Measurements from ENCODE around the gene SBF2.
A peak's percentile ranks its signal among the peaks of the same experiment; 100 is the strongest.

SBF2 gene

DNA sequence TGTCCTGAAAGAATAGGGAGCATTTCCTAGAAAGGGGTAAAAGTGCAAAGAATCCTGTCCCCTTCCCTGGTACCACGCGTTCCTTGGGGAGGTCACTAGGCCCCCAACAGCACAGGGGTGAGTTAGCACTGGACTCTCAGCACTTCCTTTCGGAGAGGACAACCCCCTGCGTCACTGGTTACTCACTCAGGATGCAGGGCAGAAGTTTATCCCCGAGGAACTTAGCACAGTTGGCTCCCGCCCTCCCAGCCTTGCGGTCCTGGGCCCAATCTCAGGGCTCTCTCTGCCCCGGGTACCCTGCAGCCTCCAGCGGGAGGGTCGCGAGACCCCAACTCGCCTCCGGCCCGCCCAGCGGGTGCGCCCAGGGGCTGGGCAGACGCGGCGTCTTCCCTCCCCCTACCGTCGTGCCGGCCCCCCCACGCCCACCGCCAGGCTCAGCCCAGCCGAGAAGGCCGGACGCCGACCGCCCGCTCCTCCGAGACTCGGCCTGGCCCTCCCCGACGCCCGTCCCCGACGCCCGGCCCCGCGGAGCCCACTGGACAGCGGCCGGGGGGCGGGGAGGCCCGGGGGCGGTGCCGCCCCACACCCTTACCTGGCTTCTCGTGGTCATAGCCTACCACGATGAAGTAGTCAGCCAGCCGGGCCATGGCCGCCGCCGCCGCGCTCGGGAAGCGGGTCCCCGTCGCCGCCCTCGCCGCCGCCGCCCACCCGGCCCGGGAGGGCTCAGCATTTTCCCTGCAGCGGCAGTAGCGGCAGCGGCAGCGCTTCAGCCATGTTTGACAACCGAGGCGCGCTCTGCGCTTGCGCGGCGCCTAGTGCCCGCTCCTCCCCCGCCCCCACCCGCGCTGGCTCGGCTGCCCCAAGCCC, at the start of gene SBF2:
SBF2 (minus strand) TSS at position 797 of the 867 bp plus-strand sequence; CDS start at position 647, 150 bp downstream.
- peak; percentile 72 for DNase-seq

GRCh38 chr11:10338287-10338686, 44.3 kb upstream of the SBF2 start:
- no peak for DNase-seq

DNA sequence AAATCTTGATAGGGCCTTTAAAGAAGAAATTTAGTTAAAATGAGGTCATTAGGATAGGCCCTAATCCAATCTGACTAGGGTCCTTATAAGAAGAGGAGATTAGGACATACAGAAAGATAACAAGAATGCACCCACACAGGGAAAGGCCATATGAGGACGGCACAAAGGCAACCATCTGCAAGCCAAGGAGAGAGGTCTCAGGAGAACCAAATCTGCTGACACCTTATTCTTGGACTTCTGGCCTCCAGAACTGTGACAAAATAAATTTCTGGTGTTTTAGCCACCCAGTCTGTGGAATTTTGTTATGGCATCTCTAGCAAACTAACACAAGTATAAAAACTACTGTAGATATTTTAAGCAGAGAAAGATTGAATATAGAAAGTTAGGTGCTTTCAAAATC, 39.5 kb upstream of the SBF2 start:
- no peak for DNase-seq

- no peak for DNase-seq
Measured at GRCh38 chr11:10331548-10332289, 37.7 kb upstream of the SBF2 start.

- peak; percentile 59 for DNase-seq
Measured at GRCh38 chr11:10329935-10330334, 35.9 kb upstream of the SBF2 start.

- no peak for DNase-seq
Measured at GRCh38 chr11:10329356-10329755, 35.3 kb upstream of the SBF2 start.

DNA sequence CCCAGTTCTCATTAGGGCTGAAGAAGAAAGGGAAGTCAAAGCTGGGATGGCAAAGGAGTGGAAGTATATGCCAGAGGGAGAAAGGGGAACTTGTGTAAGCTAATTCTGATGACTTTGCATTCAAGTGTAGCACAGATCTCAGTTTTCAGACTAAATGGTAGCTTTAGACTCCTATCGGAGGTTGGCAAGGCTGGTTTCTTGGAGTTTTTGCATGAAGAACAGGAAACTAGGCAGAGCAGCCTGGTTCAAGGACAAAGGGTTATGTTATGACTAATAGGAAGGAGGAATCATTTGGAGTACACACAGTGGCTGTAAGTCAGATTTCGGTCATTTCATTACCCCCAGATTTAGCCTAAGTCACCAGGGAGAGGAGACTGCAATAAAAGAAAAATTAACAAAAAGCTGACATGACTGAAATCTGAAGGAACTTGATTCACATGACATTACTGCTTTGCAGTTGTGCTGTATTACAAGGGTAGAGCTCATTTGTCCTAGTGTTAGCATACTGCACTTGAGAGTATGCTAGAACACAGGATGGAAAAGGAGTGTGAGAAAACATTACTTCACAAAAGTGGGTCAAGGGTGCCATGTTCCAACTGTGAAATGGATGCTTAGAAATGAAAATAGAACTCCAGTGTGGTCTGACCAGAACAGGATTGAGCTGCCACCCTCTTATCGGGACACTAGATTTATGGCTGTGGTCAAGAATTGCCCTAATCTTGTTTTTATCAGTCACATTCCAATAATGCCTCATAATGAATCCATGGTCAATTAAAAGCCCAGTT, 34.5 kb upstream of the SBF2 start:
- DNase-seq: peak; percentile 60

- DNase-seq: no peak
Measured at GRCh38 chr11:10327254-10327653, 33.2 kb upstream of the SBF2 start.

GRCh38 chr11:10326012-10326964, 32.3 kb upstream of the SBF2 start:
- DNase-seq: no peak

DNA sequence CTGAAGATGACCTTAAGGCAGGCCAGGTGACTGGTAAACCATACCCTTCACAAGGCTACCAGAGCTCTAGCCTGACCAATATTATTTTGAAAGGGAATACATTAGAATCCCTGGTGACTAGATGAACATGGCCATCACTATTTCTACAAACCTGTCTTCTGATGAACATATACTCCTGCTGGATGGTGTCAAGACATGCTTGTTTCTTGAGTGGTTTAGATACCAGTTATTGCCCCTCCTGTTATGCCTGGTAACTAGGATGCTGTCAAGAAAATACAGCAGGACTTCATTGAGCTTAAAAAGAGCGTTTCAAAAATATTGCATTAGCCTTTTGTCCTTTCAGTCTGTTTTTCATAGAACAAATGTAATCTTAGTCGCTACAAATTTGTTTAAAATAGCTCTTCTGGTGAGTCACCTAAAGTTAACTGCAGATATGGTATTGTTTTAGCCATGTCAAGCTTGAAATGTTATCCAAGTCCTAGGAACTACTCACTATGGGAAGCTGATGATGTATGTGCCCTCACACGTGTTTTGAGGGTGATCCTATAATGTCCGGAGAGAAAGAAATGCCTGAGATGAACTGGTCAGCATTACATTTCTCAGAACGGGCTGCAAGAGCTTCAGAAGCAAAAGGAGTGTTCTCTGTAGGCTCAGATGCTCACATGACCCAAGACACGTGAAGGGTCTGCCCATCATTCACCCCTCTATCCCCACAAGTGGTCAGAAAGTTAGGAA, 31.4 kb upstream of the SBF2 start:
- DNase-seq: peak; percentile 60

DNA sequence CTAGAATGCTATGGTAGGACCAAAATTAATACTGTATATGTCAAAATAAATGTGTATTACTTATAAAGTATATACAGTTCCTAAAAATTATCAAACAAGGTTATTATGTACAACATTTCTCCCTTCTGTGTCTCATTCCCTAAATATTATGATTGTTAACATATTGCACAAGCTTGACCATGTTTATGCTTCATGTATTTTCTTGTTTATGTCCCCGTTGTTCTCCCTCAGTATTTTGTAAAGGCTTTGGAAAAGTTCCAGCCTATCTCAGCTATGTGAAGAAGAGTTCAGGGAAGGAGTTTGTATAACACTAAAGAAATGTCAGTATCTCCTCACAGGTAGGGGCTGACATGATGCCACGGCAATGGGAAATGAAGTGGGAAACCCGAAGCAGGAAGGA, 30.5 kb upstream of the SBF2 start:
- DNase-seq: no peak

GRCh38 chr11:10323793-10324170, 29.8 kb upstream of the SBF2 start:
- peak; percentile 11 for DNase-seq

DNA sequence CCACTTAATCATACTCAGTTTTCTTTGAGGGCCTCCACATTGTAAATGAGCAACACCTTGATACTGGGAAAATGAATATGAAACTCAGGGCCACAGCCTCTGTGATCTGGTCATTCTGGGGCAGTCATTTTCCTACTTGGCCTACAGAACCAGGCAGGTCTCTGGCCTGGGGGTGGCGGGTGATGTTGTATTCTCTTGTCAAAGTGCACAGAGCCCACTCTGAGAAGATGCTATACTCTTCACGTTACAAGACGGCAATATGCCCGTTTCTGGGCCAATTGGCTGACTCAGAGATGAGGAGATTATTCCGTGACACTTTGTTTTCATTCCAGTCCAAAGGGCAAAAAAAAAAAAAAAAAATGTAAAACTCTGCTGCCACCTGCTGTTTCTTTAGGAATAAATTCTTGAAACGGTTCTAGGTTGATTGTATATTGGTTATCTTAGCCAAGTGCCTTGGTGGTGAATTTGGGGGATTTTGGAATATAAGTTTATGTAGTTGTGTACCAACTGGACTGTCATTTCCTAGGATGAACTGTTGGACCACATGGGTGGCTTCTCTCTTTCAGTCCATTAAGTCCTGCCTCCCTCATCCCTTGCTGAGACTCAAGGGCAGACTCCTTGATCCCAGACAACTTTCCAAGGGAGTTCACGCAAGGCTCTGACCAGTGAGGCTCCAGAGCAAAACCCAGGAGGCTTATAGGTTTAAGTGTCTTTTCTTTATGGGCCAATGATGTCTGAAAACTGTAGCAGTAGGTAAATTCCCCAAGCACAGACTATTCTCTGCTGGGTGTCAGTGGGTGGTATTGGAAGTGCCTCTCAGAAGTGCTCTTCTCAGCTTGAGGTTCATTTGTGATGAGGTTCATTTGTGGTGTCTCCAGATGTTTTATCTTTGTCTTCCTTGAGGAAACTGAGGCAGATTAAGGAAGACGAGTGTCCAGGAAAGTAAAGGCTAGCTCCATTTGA, 29.1 kb upstream of the SBF2 start:
- DNase-seq: peak; percentile 76

GRCh38 chr11:10322401-10322800, 28.4 kb upstream of the SBF2 start:
- no peak for DNase-seq

- DNase-seq: no peak
Measured at GRCh38 chr11:10320736-10321465, 26.9 kb upstream of the SBF2 start.

GRCh38 chr11:10319702-10320558, 25.9 kb upstream of the SBF2 start:
- no peak for DNase-seq

- no peak for DNase-seq
Measured at GRCh38 chr11:10318527-10318802, 24.4 kb upstream of the SBF2 start.

DNA sequence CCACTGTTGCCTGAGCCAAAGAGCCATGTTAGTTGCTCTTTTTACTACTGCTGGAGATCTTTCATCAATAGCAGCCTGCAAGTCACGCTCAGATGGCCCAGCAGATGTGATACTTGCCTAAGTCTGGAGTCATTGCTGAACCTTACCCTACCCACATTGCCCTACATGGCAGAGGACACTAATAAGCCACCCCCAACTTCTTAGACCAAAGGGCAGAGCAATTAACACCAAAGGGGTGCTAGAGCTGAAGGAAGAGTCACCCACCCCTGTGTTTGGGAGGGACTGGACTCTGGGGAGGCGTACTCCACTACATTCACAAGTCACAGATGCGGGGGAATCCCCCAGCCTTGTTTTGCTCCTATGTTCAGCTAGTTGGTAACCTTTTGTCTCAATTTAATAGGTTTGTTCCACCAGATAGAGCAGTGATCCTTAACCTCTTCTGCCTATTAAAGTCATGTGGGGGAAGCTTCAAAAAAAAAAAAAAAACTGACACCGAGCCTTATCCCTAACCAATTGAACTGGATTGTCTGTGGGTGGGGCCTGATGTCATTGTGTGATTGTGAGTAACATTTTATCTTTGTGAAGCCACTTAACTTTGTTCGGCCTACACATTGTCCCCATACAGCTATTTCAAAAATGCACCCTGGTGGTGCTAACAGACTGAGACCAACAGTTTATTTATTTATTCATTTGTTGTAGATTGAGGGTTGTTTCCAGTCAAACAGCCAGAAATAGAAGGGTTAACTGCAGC, 23.9 kb upstream of the SBF2 start:
- DNase-seq: no peak

All from kidney glomerular epithelial cell (primary cell).